Keratinocyte (primary cell): ENCODE data around the gene TLCD1.
A peak's percentile ranks its signal among the peaks of the same experiment; 100 is the strongest.

Experiments used
- CTCF ChIP-seq, 3 experiments: IDR thresholded peaks in 1 of 3; conservative IDR thresholded peaks in 1 of 3; optimal IDR thresholded peaks in 1 of 3; 2 replicates in 2 of 3; 3 replicates in 1 of 3; pipeline versions ENCODE3 to v1.5.1; 2011; ENCODE audit warnings: low read length in 3 of 3, mild to moderate bottlenecking in 3 of 3, moderate library complexity in 2 of 3, control low read depth in 1 of 3, inconsistent platforms in 1 of 3; ENCODE audit not compliant: insufficient read depth in 2 of 3; ENCODE audit errors: extremely low read depth in 1 of 3
- EZH2 ChIP-seq: IDR thresholded peaks from one replicate; pipeline ENCODE4 v1.6.1; 2012; ENCODE audit warnings: inconsistent platforms, mild to moderate bottlenecking, low read length, moderate library complexity

GRCh38 chr17:28675980-28676379, 50.1 kb downstream of the TLCD1 start:
- peak; percentile 46 to 66 (median 51) for TF ChIP-seq CTCF (optimal IDR thresholded peaks at IDR 0.05 in 1 of 3, IDR thresholded peaks at IDR 0.05 in 1 of 3, conservative IDR thresholded peaks at IDR 0.05 in 1 of 3; ENCODE audit: extremely low read depth in 1 of 3, insufficient read depth in 2 of 3, low read length in 3 of 3)
- TF ChIP-seq EZH2, result no peak
